ENCODE results near the gene PTPRG.

PTPRG gene

GRCh38 chr3:61960976-61961375 is 399.6 kb downstream of the PTPRG start:
- DNase-seq (ENCODE audit: low read depth in 2 of 2) = no peak

GRCh38 chr3:61961900-61962299 is 400.5 kb downstream of the PTPRG start:
- no peak for DNase-seq (ENCODE audit: low read depth in 2 of 2)

- no peak for DNase-seq (ENCODE audit: low read depth in 2 of 2)
Measured at GRCh38 chr3:61964566-61964965, 403.2 kb downstream of the PTPRG start.

GRCh38 chr3:61965770-61966131 is 404.4 kb downstream of the PTPRG start:
- DNase-seq (ENCODE audit: low read depth in 2 of 2) = no peak

- no peak for DNase-seq (ENCODE audit: low read depth in 2 of 2)
Measured at GRCh38 chr3:61966200-61966599, 404.8 kb downstream of the PTPRG start.

- no peak for DNase-seq (ENCODE audit: low read depth in 2 of 2)
Measured at GRCh38 chr3:61967019-61967418, 405.6 kb downstream of the PTPRG start.

GRCh38 chr3:61967937-61968336 is 406.6 kb downstream of the PTPRG start:
- no peak for DNase-seq (ENCODE audit: low read depth in 2 of 2)

- DNase-seq (ENCODE audit: low read depth in 2 of 2) = no peak
Measured at GRCh38 chr3:61974662-61975061, 413.3 kb downstream of the PTPRG start.

GRCh38 chr3:61975199-61975598 is 413.8 kb downstream of the PTPRG start:
- no peak for DNase-seq (ENCODE audit: low read depth in 2 of 2)

- DNase-seq (ENCODE audit: low read depth in 2 of 2) = no peak
Measured at GRCh38 chr3:61975936-61976335, 414.6 kb downstream of the PTPRG start.

GRCh38 chr3:61978460-61979419 is 417.4 kb downstream of the PTPRG start:
- DNase-seq (ENCODE audit: low read depth in 2 of 2) = no peak

- no peak for DNase-seq (ENCODE audit: low read depth in 2 of 2)
Measured at GRCh38 chr3:61979638-61980037, 418.3 kb downstream of the PTPRG start.

- no peak for DNase-seq (ENCODE audit: low read depth in 2 of 2)
Measured at GRCh38 chr3:61980041-61980440, 418.7 kb downstream of the PTPRG start.

GRCh38 chr3:61981060-61981459 is 419.7 kb downstream of the PTPRG start:
- no peak for DNase-seq (ENCODE audit: low read depth in 2 of 2)

GRCh38 chr3:61983479-61983878 is 422.1 kb downstream of the PTPRG start:
- no peak for DNase-seq (ENCODE audit: low read depth in 2 of 2)

- no peak for DNase-seq (ENCODE audit: low read depth in 2 of 2)
Measured at GRCh38 chr3:61985020-61985419, 423.6 kb downstream of the PTPRG start.

GRCh38 chr3:61986473-61986872 is 425.1 kb downstream of the PTPRG start:
- DNase-seq (ENCODE audit: low read depth in 2 of 2) = no peak

GRCh38 chr3:61989681-61990080 is 428.3 kb downstream of the PTPRG start:
- DNase-seq (ENCODE audit: low read depth in 2 of 2) = no peak

GRCh38 chr3:61990327-61991027 is 429.1 kb downstream of the PTPRG start:
- DNase-seq (ENCODE audit: low read depth in 2 of 2) = no peak

- DNase-seq (ENCODE audit: low read depth in 2 of 2) = no peak
Measured at GRCh38 chr3:61991706-61992105, 430.3 kb downstream of the PTPRG start.

GRCh38 chr3:61996366-61996765 is 435.0 kb downstream of the PTPRG start:
- DNase-seq (ENCODE audit: low read depth in 2 of 2) = no peak

GRCh38 chr3:61997101-61997500 is 435.7 kb downstream of the PTPRG start:
- DNase-seq (ENCODE audit: low read depth in 2 of 2) = no peak

GRCh38 chr3:62003835-62004234 is 442.5 kb downstream of the PTPRG start:
- no peak for DNase-seq (ENCODE audit: low read depth in 2 of 2)

Measured in activated CD4-positive, alpha-beta T cell treated with anti-CD3 and anti-CD28 coated beads for 24 hours (primary cell).